ENCODE results near the gene ARRB1.

DNA sequence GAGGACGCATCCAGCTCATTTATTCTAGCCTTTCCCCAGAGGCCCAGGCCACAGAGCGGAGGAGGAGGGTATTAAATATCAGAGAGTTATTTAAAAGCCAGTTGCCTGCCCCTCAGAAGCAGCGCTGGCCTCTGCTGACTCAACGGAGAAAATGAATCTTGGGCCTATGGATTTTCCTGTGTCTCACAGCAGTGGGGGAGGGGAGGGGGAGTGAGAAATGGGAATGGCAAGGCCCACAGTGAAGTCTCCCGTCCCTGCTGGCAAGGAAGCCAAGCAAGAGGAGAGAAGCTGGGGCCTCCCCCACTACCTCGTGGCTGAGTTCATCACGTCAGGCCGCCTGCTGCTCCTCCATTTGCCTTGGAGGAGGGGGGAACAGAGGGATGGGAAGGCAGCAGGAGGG lies 115.4 kb downstream of the ARRB1 start:
- TF ChIP-seq, protein P1, sequence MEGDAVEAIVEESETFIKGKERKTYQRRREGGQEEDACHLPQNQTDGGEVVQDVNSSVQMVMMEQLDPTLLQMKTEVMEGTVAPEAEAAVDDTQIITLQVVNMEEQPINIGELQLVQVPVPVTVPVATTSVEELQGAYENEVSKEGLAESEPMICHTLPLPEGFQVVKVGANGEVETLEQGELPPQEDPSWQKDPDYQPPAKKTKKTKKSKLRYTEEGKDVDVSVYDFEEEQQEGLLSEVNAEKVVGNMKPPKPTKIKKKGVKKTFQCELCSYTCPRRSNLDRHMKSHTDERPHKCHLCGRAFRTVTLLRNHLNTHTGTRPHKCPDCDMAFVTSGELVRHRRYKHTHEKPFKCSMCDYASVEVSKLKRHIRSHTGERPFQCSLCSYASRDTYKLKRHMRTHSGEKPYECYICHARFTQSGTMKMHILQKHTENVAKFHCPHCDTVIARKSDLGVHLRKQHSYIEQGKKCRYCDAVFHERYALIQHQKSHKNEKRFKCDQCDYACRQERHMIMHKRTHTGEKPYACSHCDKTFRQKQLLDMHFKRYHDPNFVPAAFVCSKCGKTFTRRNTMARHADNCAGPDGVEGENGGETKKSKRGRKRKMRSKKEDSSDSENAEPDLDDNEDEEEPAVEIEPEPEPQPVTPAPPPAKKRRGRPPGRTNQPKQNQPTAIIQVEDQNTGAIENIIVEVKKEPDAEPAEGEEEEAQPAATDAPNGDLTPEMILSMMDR (IDR thresholded peaks at IDR 0.05), result no peak
- no peak for TF ChIP-seq SIN3A (IDR thresholded peaks at IDR 0.05; ENCODE audit: borderline replicate concordance, insufficient read depth, low read depth, low read length)
- TF ChIP-seq POLR2AphosphoS5 (IDR thresholded peaks at IDR 0.05; ENCODE audit: low read depth, low read length), result no peak
- TF ChIP-seq TCF7L2 (IDR thresholded peaks at IDR 0.05; ENCODE audit: low read depth, low read length), result no peak
- TF ChIP-seq, protein P2, sequence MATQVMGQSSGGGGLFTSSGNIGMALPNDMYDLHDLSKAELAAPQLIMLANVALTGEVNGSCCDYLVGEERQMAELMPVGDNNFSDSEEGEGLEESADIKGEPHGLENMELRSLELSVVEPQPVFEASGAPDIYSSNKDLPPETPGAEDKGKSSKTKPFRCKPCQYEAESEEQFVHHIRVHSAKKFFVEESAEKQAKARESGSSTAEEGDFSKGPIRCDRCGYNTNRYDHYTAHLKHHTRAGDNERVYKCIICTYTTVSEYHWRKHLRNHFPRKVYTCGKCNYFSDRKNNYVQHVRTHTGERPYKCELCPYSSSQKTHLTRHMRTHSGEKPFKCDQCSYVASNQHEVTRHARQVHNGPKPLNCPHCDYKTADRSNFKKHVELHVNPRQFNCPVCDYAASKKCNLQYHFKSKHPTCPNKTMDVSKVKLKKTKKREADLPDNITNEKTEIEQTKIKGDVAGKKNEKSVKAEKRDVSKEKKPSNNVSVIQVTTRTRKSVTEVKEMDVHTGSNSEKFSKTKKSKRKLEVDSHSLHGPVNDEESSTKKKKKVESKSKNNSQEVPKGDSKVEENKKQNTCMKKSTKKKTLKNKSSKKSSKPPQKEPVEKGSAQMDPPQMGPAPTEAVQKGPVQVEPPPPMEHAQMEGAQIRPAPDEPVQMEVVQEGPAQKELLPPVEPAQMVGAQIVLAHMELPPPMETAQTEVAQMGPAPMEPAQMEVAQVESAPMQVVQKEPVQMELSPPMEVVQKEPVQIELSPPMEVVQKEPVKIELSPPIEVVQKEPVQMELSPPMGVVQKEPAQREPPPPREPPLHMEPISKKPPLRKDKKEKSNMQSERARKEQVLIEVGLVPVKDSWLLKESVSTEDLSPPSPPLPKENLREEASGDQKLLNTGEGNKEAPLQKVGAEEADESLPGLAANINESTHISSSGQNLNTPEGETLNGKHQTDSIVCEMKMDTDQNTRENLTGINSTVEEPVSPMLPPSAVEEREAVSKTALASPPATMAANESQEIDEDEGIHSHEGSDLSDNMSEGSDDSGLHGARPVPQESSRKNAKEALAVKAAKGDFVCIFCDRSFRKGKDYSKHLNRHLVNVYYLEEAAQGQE (IDR thresholded peaks at IDR 0.05; ENCODE audit: insufficient read depth in 1 of 2, low read depth in 2 of 2, low read length in 1 of 2), result no peak
